HEK293 (cell line): ENCODE data around the gene CA10.

Source experiments
- CTCF ChIA-PET: fragments of 350-600 bp; formaldehyde crosslinking; extraction: SDS; loops from one replicate; lab custom pipeline; 2021; ENCODE audit warnings: antibody characterized with exemption; lab: Yijun Ruan, JAX
- POLR2A ChIA-PET: fragments of 300-600 bp; formaldehyde crosslinking; extraction: SDS; loops from one replicate; lab custom pipeline; 2020; ENCODE audit warnings: antibody characterized with exemption, inconsistent platforms; lab: Yijun Ruan, JAX
- H3K27ac ChIP-seq: fragments of 200-500 bp; sonication (Bioruptor generic); 2 replicates; pipeline ENCODE4 v1.5.1; 2014; ENCODE audit warnings: low read depth, low read length, control low read depth, inconsistent platforms; ENCODE audit errors: extremely low read depth
- H3K36me3 ChIP-seq, 2 experiments: fragments of 200-500 bp in 1 of 2; sonication (Bioruptor generic) in 1 of 2; 1 replicate in 1 of 2; 2 replicates in 1 of 2; pipeline ENCODE4 v1.5.1; 2014 to 2017; ENCODE audit warnings: inconsistent platforms in 2 of 2, low read length in 2 of 2; ENCODE audit not compliant: control insufficient read depth in 2 of 2, insufficient read depth in 1 of 2
- H3K4me1 ChIP-seq: fragments of 200-500 bp; sonication (Bioruptor generic); 2 replicates; pipeline ENCODE4 v1.5.1; 2014; ENCODE audit warnings: mild to moderate bottlenecking, low read length, inconsistent platforms; ENCODE audit not compliant: control insufficient read depth, insufficient read depth
- H3K4me3 ChIP-seq: 2 replicates; pipeline ENCODE4 v1.5.1; 2011; ENCODE audit warnings: low read depth, mild to moderate bottlenecking, control low read depth, low read length, moderate library complexity
- H3K9me3 ChIP-seq: fragments of 200-500 bp; sonication (Bioruptor generic); 2 replicates; pipeline ENCODE4 v1.5.1; 2014; ENCODE audit warnings: low read depth, low read length, inconsistent platforms; ENCODE audit not compliant: control insufficient read depth, insufficient read depth
- ATF2 ChIP-seq: fragments of 450-650 bp; formaldehyde crosslinking; IDR thresholded peaks from 2 replicates; pipeline ENCODE4 v1.5.1; 2016; ENCODE audit warnings: missing biosample characterization, missing genetic modification characterization, low read depth
- GLIS1 ChIP-seq: fragments of 450-650 bp; formaldehyde crosslinking; IDR thresholded peaks from 2 replicates; pipeline ENCODE4 v1.5.1; 2016; ENCODE audit warnings: missing biosample characterization, missing genetic modification characterization
- KLF7 ChIP-seq: fragments of 450-650 bp; formaldehyde crosslinking; IDR thresholded peaks from 2 replicates; pipeline ENCODE4 v1.5.1; 2016; ENCODE audit warnings: missing biosample characterization, missing genetic modification characterization, borderline replicate concordance
- OSR2 ChIP-seq: fragments of 450-650 bp; formaldehyde crosslinking; IDR thresholded peaks from 2 replicates; pipeline ENCODE4 v1.5.1; 2016; ENCODE audit warnings: missing biosample characterization, missing genetic modification characterization
- OVOL3 ChIP-seq: fragments of 450-650 bp; formaldehyde crosslinking; IDR thresholded peaks from 2 replicates; pipeline ENCODE4 v1.5.1; 2016; ENCODE audit warnings: missing biosample characterization, missing genetic modification characterization
- ZBTB21 ChIP-seq: fragments of 450-650 bp; formaldehyde crosslinking; IDR thresholded peaks from 2 replicates; pipeline ENCODE4 v1.5.1; 2017; ENCODE audit warnings: missing biosample characterization, missing genetic modification characterization
- ZBTB44 ChIP-seq: fragments of 450-650 bp; IDR thresholded peaks from 2 replicates; pipeline ENCODE4 v1.5.1; 2018; ENCODE audit warnings: missing biosample characterization, mild to moderate bottlenecking, missing genetic modification characterization
- ZNF121 ChIP-seq: fragments of 450-650 bp; formaldehyde crosslinking; IDR thresholded peaks from 2 replicates; pipeline ENCODE4 v1.5.1; 2016; ENCODE audit warnings: missing biosample characterization, missing genetic modification characterization
- ZNF19 ChIP-seq: fragments of 450-650 bp; formaldehyde crosslinking; IDR thresholded peaks from 2 replicates; pipeline ENCODE4; 2016; ENCODE audit warnings: missing biosample characterization, missing genetic modification characterization, low read depth
- ZNF292 ChIP-seq: fragments of 450-650 bp; formaldehyde crosslinking; IDR thresholded peaks from 2 replicates; pipeline ENCODE4 v1.5.1; 2016; ENCODE audit warnings: low read depth, missing biosample characterization, missing genetic modification characterization, borderline replicate concordance
- ZNF302 ChIP-seq: fragments of 450-650 bp; formaldehyde crosslinking; IDR thresholded peaks from 2 replicates; pipeline ENCODE4 v1.5.1; 2016; ENCODE audit warnings: missing biosample characterization, missing genetic modification characterization, low read depth
- ZNF335 ChIP-seq: fragments of 450-650 bp; formaldehyde crosslinking; conservative IDR thresholded peaks from 2 replicates; pipeline ENCODE4 v1.5.1; 2016; ENCODE audit warnings: missing biosample characterization, missing genetic modification characterization
- ZNF341 ChIP-seq: fragments of 450-650 bp; formaldehyde crosslinking; IDR thresholded peaks from 2 replicates; pipeline ENCODE4; 2016; ENCODE audit warnings: low read depth, missing biosample characterization, missing genetic modification characterization
- ZNF366 ChIP-seq: fragments of 450-650 bp; formaldehyde crosslinking; conservative IDR thresholded peaks from 2 replicates; pipeline ENCODE4 v1.5.1; 2016; ENCODE audit warnings: missing biosample characterization, missing genetic modification characterization
- ZNF398 ChIP-seq: fragments of 450-650 bp; formaldehyde crosslinking; IDR thresholded peaks from 2 replicates; pipeline ENCODE4 v1.5.1; 2017; ENCODE audit warnings: missing biosample characterization, missing genetic modification characterization
- ZNF514 ChIP-seq: fragments of 450-650 bp; formaldehyde crosslinking; IDR thresholded peaks from 2 replicates; pipeline ENCODE4 v1.5.1; 2016; ENCODE audit warnings: missing biosample characterization, missing genetic modification characterization
- ZNF529 ChIP-seq: fragments of 450-650 bp; formaldehyde crosslinking; IDR thresholded peaks from 2 replicates; pipeline ENCODE4 v1.5.1; 2017; ENCODE audit warnings: missing genetic modification characterization, missing biosample characterization; ENCODE audit not compliant: insufficient replicate concordance
- ZNF530 ChIP-seq: fragments of 450-650 bp; formaldehyde crosslinking; IDR thresholded peaks from 2 replicates; pipeline ENCODE4 v1.5.1; 2016; ENCODE audit warnings: low read depth, missing biosample characterization, missing genetic modification characterization
- ZNF629 ChIP-seq: fragments of 450-650 bp; formaldehyde crosslinking; IDR thresholded peaks from 2 replicates; pipeline ENCODE4 v1.5.1; 2017; ENCODE audit warnings: missing biosample characterization, missing genetic modification characterization
- TF ChIP-seq, protein P1 (sequence below): fragments of 450-650 bp; formaldehyde crosslinking; IDR thresholded peaks from 2 replicates; pipeline ENCODE4 v1.5.1; 2016; ENCODE audit warnings: missing biosample characterization, missing genetic modification characterization
- TF ChIP-seq, protein P2 (sequence below): fragments of 450-650 bp; formaldehyde crosslinking; IDR thresholded peaks from 2 replicates; pipeline ENCODE4 v1.5.1; 2017; ENCODE audit warnings: missing biosample characterization, missing genetic modification characterization

The CA10 gene

DNA sequence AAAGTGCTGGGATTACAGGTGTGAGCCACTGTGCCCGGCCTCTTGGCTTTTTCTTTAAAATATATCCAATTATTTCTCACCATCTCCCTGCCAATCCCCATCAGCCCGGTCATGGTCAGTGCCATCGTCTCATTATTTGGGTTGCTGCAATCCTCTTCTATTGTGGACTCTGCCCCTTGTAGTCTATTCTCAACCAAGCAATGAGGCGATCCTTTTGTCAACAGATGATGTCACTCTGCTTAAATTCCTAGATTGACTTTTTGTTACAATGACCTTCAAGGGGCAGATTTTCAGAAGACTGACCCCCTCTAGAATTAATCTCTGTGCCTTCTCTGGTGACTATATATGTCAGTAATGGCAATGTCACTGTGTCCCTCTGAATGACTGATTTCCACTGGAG lies 513.5 kb downstream of the CA10 start:
- no peak overlapping the region for H3K4me3 ChIP-seq
- H3K4me1 ChIP-seq: peaks cover 44% of the 10 kb centered on the region
- H3K36me3 ChIP-seq: no peaks in the 10 kb centered on the region
- CTCF ChIA-PET: interaction anchor here (1.7 kb wide), 1 partner anchor 119 kb away, joined by 5 read pairs; no protein-coding TSS in a partner anchor
- no peak overlapping the region for H3K27ac ChIP-seq
- TF ChIP-seq ZNF514 (no peak), ZNF629 (tag by site-specific recombination) (peak; percentile 65), GLIS1 (peak; percentile 47; the same call in 1 of the 2 replicates), ATF2 (peak; percentile 73; the same call in 1 of the 2 replicates), ZNF292 (no peak)
- POLR2A ChIA-PET: no interaction called here
- H3K9me3 ChIP-seq: no peaks in the 10 kb centered on the region

DNA sequence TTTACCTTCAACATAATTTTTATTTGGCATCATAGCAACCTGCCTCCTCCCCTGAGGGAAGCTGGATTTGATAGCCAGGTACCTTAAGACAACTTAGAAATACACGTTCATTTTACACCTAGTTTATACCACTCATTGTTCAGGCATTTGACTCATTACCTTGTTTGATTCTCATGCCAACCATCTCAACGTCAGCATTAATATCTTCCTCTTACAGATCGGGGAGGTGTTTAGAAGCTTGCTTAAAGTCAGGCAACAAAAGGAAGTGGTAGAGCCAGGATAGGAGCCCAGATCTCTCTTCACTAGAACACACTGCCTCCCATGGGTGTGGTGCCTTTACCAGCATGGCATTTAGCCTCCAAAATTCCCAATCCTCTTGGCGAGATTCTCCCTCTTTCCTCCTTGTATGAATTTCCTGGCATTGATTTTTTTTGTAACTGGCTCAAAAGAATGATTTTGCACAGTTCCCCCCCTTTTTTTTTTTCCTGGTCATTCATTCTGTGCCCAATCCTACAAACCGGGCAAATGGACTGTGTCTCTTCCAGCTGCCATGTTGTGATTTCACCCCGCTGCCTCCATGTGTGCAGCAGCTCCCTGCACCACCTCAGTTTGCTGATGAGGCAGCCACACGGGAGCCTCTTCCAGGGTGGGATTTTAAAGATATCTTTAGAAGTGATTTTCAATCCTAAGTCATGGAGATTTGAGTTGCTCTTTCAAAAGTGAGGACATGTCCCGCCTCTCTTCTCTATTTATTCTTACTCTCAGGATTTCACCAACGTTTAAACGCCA lies 514.6 kb downstream of the CA10 start:
- H3K4me3 ChIP-seq: no peak overlapping the region
- peaks cover 32% of the 10 kb centered on the region for H3K4me1 ChIP-seq
- no peaks in the 10 kb centered on the region for H3K36me3 ChIP-seq
- ChIA-PET POLR2A (no interaction called here), CTCF (interaction anchor here (2.1 kb wide), 1 partner anchor 10 kb away, joined by 5 read pairs; no protein-coding TSS in a partner anchor)
- no peak overlapping the region for H3K27ac ChIP-seq
- TF ChIP-seq ZNF529 (tag by site-specific recombination): no peak
- TF ChIP-seq KLF7 (tag by site-specific recombination): no peak
- TF ChIP-seq, protein P1, sequence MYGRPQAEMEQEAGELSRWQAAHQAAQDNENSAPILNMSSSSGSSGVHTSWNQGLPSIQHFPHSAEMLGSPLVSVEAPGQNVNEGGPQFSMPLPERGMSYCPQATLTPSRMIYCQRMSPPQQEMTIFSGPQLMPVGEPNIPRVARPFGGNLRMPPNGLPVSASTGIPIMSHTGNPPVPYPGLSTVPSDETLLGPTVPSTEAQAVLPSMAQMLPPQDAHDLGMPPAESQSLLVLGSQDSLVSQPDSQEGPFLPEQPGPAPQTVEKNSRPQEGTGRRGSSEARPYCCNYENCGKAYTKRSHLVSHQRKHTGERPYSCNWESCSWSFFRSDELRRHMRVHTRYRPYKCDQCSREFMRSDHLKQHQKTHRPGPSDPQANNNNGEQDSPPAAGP (tag by site-specific recombination): no peak
- no peak for TF ChIP-seq ZNF530 (tag by site-specific recombination)
- no peak for TF ChIP-seq ZNF19 (tag by site-specific recombination)
- no peak for TF ChIP-seq ZNF341 (tag by site-specific recombination)
- TF ChIP-seq ZNF121 (tag by site-specific recombination): no peak
- no peak for TF ChIP-seq ZNF302 (tag by site-specific recombination)
- no peaks in the 10 kb centered on the region for H3K9me3 ChIP-seq

- H3K9me3 ChIP-seq: no peaks in the 10 kb centered on the region
- peak overlapping the region; percentile 11; the same call in 1 of the 2 replicates for H3K27ac ChIP-seq
- ChIA-PET POLR2A (no interaction called here), CTCF (interaction anchor here (1.0 to 4.2 kb wide), 6 partner anchors 9 to 280 kb away, joined by 3 to 22 read pairs (median 5); no protein-coding TSS in a partner anchor)
- H3K36me3 ChIP-seq: no peaks in the 10 kb centered on the region
- no peak overlapping the region for H3K4me3 ChIP-seq
- H3K4me1 ChIP-seq: peaks cover 17% of the 10 kb centered on the region
- TF ChIP-seq ATF2 (0 out of 2 replicates have a peak, but pooled peaks have one; percentile 17), ZNF366 (tag by site-specific recombination) (0 out of 2 replicates have a peak, but pooled peaks have one; percentile 17), OSR2 (peak; percentile 68), ZNF335 (tag by site-specific recombination) (0 out of 2 replicates have a peak, but pooled peaks have one; percentile 13), ZNF398 (tag by site-specific recombination) (no peak), OVOL3 (no peak), ZBTB21 (tag by site-specific recombination) (0 out of 2 replicates have a peak, but pooled peaks have one; percentile 20), ZBTB44 (tag by site-specific recombination) (peak; percentile 54)
- TF ChIP-seq, protein P2, sequence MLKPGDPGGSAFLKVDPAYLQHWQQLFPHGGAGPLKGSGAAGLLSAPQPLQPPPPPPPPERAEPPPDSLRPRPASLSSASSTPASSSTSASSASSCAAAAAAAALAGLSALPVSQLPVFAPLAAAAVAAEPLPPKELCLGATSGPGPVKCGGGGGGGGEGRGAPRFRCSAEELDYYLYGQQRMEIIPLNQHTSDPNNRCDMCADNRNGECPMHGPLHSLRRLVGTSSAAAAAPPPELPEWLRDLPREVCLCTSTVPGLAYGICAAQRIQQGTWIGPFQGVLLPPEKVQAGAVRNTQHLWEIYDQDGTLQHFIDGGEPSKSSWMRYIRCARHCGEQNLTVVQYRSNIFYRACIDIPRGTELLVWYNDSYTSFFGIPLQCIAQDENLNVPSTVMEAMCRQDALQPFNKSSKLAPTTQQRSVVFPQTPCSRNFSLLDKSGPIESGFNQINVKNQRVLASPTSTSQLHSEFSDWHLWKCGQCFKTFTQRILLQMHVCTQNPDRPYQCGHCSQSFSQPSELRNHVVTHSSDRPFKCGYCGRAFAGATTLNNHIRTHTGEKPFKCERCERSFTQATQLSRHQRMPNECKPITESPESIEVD (tag by site-specific recombination): peak; percentile 32; the same call in 1 of the 2 replicates
These were observed 516.5 kb downstream of the CA10 start for GRCh38 chr17:51642029-51642428.
